ENCODE data around the gene TMEM163.

TMEM163 gene

DNA sequence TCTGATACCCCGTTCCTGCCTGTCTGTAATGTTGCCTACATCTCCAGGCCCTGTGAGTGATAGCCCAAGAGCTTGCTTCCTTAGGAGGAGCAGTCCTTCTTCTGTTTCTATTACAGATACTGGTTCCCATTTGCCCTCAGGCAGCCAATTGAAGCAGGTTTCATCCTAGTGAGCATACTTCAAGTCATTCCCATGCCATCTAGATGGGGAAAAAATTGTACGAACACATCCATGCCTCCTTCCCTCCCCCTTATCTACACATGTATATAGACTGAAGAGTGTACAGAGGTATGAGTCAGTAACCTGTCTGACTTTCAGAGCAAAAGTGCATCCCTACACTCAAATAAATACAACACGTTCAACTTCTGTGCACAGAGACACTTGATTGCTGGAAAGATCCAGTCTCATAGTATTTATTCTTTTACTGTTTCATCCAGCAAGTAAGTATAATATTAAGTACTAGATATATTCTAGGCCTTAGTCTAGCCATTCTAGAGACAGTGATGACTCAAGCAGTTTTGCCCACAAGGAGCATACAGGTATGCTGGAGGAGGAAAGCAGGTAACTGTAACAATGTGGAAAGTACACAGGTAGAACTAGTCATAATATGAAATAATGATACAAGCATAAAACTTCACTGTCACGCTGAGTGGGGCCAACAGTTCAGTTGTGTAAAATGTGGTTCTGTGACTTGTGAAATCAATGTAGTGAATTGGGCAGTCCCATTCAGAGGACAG lies 311.5 kb downstream of the TMEM163 start (continued):
- TF ChIP-seq TRIM28 (IDR thresholded peaks at IDR 0.05; ENCODE audit: borderline replicate concordance, low read length) (no peak), SCRT2 (tag by site-specific recombination; IDR thresholded peaks at IDR 0.05) (no peak), ZNF623 (tag by site-specific recombination; IDR thresholded peaks at IDR 0.05) (no peak), ZNF843 (tag by site-specific recombination; IDR thresholded peaks at IDR 0.05) (no peak), ZNF274 (IDR thresholded peaks at IDR 0.05; ENCODE audit: low read length) (no peak), ZNF274 (tag by site-specific recombination; IDR thresholded peaks at IDR 0.05; ENCODE audit: borderline replicate concordance) (no peak)
- TF ChIP-seq, protein P1, sequence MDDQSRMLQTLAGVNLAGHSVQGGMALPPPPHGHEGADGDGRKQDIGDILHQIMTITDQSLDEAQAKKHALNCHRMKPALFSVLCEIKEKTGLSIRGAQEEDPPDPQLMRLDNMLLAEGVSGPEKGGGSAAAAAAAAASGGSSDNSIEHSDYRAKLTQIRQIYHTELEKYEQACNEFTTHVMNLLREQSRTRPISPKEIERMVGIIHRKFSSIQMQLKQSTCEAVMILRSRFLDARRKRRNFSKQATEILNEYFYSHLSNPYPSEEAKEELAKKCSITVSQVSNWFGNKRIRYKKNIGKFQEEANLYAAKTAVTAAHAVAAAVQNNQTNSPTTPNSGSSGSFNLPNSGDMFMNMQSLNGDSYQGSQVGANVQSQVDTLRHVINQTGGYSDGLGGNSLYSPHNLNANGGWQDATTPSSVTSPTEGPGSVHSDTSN (CRISPR knock-in tag; IDR thresholded peaks at IDR 0.05) = no peak

DNA sequence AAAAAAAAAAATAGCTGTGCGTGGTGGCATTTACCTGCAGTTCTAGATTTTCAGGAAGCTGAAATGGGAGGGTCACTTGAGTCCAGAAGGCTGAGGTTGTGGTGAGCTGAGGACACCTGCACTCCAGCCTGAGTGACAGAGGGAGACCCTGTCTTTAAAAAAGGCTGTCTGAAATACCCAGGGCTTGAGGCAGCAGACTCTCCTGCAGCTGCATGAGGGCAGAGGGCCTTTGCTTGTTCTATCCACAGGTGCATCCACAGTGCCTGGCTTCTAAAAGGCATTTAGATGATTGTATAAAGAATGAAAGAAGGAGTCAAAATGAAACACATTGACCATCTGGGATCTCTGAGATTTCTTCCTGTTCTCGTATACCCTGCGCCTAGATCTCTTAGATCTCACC lies 312.1 kb downstream of the TMEM163 start:
- Histone ChIP-seq H3K9me3 (ENCODE audit: control insufficient read depth, insufficient read depth, low read depth, low read length) (no peaks in the 10 kb centered on the region), H3K27ac (ENCODE audit: extremely low read depth, low read depth, low read length) (no peak overlapping the region), H3K36me3 (ENCODE audit: control insufficient read depth in 2 of 2, insufficient read depth in 1 of 2, low read length in 2 of 2) (peaks cover 0 to 14% of the 10 kb centered on the region in 2 experiments; a peak in 1 of 3 replicates), H3K4me3 (ENCODE audit: low read depth, low read length) (no peak overlapping the region), H3K4me1 (ENCODE audit: control insufficient read depth, insufficient read depth, low read length) (peaks cover 11% of the 10 kb centered on the region)
- ChIA-PET POLR2A (interaction anchor here (0.7 kb wide), 1 partner anchor 508 kb away, joined by 4 read pairs; no protein-coding TSS in a partner anchor), CTCF (no interaction called here)
- TF ChIP-seq ZNF423 (tag by site-specific recombination; IDR thresholded peaks at IDR 0.05) (no peak), MEIS1 (CRISPR knock-in tag; IDR thresholded peaks at IDR 0.05; ENCODE audit: borderline replicate concordance) (no peak), KLF1 (tag by site-specific recombination; IDR thresholded peaks at IDR 0.05) (no peak), KLF9 (tag by site-specific recombination; IDR thresholded peaks at IDR 0.05; ENCODE audit: low read depth) (no peak), BCL11B (tag by site-specific recombination; IDR thresholded peaks at IDR 0.05; ENCODE audit: low read depth) (no peak), ZNF664 (tag by site-specific recombination; IDR thresholded peaks at IDR 0.05) (no peak), SP2 (tag by site-specific recombination; IDR thresholded peaks at IDR 0.05) (no peak), HOXC10 (CRISPR knock-in tag; IDR thresholded peaks at IDR 0.05) (no peak)
- TF ChIP-seq, protein P2, sequence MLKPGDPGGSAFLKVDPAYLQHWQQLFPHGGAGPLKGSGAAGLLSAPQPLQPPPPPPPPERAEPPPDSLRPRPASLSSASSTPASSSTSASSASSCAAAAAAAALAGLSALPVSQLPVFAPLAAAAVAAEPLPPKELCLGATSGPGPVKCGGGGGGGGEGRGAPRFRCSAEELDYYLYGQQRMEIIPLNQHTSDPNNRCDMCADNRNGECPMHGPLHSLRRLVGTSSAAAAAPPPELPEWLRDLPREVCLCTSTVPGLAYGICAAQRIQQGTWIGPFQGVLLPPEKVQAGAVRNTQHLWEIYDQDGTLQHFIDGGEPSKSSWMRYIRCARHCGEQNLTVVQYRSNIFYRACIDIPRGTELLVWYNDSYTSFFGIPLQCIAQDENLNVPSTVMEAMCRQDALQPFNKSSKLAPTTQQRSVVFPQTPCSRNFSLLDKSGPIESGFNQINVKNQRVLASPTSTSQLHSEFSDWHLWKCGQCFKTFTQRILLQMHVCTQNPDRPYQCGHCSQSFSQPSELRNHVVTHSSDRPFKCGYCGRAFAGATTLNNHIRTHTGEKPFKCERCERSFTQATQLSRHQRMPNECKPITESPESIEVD (tag by site-specific recombination; IDR thresholded peaks at IDR 0.05) = no peak
- TF ChIP-seq, protein P3, sequence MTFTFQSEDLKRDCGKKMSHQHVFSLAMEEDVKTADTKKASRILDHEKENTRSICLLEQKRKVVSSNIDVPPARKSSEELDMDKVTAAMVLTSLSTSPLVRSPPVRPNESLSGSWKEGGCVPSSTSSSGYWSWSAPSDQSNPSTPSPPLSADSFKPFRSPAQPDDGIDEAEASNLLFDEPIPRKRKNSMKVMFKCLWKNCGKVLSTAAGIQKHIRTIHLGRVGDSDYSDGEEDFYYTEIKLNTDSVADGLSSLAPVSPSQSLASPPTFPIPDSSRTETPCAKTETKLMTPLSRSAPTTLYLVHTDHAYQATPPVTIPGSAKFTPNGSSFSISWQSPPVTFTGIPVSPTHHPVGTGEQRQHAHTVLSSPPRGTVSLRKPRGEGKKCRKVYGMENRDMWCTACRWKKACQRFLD (tag by site-specific recombination; IDR thresholded peaks at IDR 0.05) = no peak
- TF ChIP-seq, protein P4, sequence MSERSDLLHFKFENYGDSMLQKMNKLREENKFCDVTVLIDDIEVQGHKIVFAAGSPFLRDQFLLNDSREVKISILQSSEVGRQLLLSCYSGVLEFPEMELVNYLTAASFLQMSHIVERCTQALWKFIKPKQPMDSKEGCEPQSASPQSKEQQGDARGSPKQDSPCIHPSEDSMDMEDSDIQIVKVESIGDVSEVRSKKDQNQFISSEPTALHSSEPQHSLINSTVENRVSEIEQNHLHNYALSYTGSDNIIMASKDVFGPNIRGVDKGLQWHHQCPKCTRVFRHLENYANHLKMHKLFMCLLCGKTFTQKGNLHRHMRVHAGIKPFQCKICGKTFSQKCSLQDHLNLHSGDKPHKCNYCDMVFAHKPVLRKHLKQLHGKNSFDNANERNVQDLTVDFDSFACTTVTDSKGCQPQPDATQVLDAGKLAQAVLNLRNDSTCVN (tag by site-specific recombination; optimal IDR thresholded peaks at IDR 0.05) = no peak
- TF ChIP-seq, protein P5, sequence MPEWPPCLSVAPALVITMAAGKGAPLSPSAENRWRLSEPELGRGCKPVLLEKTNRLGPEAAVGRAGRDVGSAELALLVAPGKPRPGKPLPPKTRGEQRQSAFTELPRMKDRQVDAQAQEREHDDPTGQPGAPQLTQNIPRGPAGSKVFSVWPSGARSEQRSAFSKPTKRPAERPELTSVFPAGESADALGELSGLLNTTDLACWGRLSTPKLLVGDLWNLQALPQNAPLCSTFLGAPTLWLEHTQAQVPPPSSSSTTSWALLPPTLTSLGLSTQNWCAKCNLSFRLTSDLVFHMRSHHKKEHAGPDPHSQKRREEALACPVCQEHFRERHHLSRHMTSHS (tag by site-specific recombination; IDR thresholded peaks at IDR 0.05) = no peak
- TF ChIP-seq, protein P6, sequence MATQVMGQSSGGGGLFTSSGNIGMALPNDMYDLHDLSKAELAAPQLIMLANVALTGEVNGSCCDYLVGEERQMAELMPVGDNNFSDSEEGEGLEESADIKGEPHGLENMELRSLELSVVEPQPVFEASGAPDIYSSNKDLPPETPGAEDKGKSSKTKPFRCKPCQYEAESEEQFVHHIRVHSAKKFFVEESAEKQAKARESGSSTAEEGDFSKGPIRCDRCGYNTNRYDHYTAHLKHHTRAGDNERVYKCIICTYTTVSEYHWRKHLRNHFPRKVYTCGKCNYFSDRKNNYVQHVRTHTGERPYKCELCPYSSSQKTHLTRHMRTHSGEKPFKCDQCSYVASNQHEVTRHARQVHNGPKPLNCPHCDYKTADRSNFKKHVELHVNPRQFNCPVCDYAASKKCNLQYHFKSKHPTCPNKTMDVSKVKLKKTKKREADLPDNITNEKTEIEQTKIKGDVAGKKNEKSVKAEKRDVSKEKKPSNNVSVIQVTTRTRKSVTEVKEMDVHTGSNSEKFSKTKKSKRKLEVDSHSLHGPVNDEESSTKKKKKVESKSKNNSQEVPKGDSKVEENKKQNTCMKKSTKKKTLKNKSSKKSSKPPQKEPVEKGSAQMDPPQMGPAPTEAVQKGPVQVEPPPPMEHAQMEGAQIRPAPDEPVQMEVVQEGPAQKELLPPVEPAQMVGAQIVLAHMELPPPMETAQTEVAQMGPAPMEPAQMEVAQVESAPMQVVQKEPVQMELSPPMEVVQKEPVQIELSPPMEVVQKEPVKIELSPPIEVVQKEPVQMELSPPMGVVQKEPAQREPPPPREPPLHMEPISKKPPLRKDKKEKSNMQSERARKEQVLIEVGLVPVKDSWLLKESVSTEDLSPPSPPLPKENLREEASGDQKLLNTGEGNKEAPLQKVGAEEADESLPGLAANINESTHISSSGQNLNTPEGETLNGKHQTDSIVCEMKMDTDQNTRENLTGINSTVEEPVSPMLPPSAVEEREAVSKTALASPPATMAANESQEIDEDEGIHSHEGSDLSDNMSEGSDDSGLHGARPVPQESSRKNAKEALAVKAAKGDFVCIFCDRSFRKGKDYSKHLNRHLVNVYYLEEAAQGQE (tag by site-specific recombination; IDR thresholded peaks at IDR 0.05) = no peak
